ENCODE results near the gene SHISA2.

DNA sequence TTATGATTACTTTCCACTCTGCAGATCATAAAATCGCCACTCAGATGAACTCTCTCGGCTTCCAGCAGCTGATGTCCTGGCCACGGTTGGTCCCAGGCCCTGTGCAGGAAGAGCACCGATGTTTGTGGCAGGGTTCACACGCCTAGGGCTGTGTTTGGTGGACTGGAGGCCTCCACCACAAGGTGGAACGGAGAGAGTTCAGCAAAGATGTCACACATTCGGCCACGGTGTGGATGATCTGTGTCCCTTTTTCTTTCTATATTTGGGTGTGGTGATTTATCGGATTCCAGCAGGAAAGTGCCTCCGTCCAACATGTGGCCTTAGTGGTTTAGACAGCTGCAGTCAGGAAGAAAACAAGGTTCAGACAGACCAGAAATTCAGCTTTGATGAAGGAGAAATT, 521 bp upstream of the SHISA2 start:
- TF ChIP-seq, protein P1, sequence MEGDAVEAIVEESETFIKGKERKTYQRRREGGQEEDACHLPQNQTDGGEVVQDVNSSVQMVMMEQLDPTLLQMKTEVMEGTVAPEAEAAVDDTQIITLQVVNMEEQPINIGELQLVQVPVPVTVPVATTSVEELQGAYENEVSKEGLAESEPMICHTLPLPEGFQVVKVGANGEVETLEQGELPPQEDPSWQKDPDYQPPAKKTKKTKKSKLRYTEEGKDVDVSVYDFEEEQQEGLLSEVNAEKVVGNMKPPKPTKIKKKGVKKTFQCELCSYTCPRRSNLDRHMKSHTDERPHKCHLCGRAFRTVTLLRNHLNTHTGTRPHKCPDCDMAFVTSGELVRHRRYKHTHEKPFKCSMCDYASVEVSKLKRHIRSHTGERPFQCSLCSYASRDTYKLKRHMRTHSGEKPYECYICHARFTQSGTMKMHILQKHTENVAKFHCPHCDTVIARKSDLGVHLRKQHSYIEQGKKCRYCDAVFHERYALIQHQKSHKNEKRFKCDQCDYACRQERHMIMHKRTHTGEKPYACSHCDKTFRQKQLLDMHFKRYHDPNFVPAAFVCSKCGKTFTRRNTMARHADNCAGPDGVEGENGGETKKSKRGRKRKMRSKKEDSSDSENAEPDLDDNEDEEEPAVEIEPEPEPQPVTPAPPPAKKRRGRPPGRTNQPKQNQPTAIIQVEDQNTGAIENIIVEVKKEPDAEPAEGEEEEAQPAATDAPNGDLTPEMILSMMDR (conservative IDR thresholded peaks at IDR 0.05; ENCODE audit: low read length) = no peak
- no peak for TF ChIP-seq EZH2phosphoT487 (IDR thresholded peaks at IDR 0.05; ENCODE audit: borderline replicate concordance)
